Kidney (tissue), 14 donors: Measurements from ENCODE around the gene SNX19. TPM values are rescaled to one million over a fixed set of nuclear protein-coding genes. Genes with fewer than 3 reads are reported as not detected.

Source experiments
- DNase-seq, 5 donors: peaks; one replicate each; pipeline ENCODE4 v3.0.0-alpha.2; 2013 to 2020
- FAIRE-seq: peaks from 2 replicates; lab custom pipeline; 2012; peaks lifted over from hg19 to GRCh38; lab: Jason Lieb, UNC
- H3K27ac ChIP-seq, 2 donors: one replicate each; pipeline ENCODE4 v1.7.0; 2013; ENCODE audit warnings: low read depth in 2 of 2, low read length in 2 of 2, inconsistent platforms in 1 of 2
- H3K27me3 ChIP-seq: one replicate; pipeline ENCODE4 v1.7.1; 2013; ENCODE audit warnings: low read length, inconsistent platforms; ENCODE audit not compliant: control insufficient read depth, insufficient read depth
- H3K36me3 ChIP-seq, 3 donors: one replicate each; pipeline versions ENCODE4 v1.7.0 to v1.7.1; 2013; ENCODE audit warnings: low read length in 3 of 3, control low read depth in 1 of 3, inconsistent platforms in 1 of 3; ENCODE audit not compliant: insufficient read depth in 3 of 3, control insufficient read depth in 2 of 3
- H3K4me1 ChIP-seq, 3 donors: one replicate each; pipeline versions ENCODE4 v1.7.0 to v1.7.1; 2013; ENCODE audit warnings: low read length in 3 of 3, inconsistent platforms in 1 of 3, low read depth in 1 of 3; ENCODE audit not compliant: control insufficient read depth in 2 of 3, insufficient read depth in 2 of 3
- H3K4me3 ChIP-seq, 3 donors: one replicate each; pipeline versions ENCODE4 v1.7.0 to v1.8.1; 2013; ENCODE audit warnings: low read length in 3 of 3, control low read depth in 1 of 3, inconsistent platforms in 1 of 3
- H3K9ac ChIP-seq, 3 donors: one replicate each; pipeline versions ENCODE4 v1.7.0 to v1.7.1; 2013; ENCODE audit warnings: low read length in 3 of 3, control low read depth in 1 of 3, inconsistent platforms in 1 of 3
- H3K9me3 ChIP-seq, 3 donors: one replicate each; pipeline versions ENCODE4 v1.7.0 to v1.7.1; 2013; ENCODE audit warnings: low read length in 3 of 3, control low read depth in 1 of 3, inconsistent platforms in 1 of 3; ENCODE audit not compliant: control insufficient read depth in 2 of 3, insufficient read depth in 1 of 3
- CTCF ChIP-seq: IDR thresholded peaks from 3 replicates; pipeline ENCODE4 v1.5.1; 2012; ENCODE audit warnings: mild to moderate bottlenecking, moderate library complexity, borderline replicate concordance; ENCODE audit not compliant: insufficient read depth; ENCODE audit errors: extremely low read depth
- intact Hi-C: fragments of 100-400 bp; cut with DNase I; formaldehyde crosslinking; loops from one replicate; pipeline ENCODE4 v1.11.1; 2022
- polyA plus RNA-seq: library from polyadenylated mRNA; stranded (reverse); fragments of 350-450 nt; fragmentation: Illumina TruSeq; extraction: RNeasy Lipid Tissue Mini Kit (QIAGEN cat#74804); gene quantifications from one replicate; pipeline ENCODE4 v1.2.3, GENCODE V29; 2014; ENCODE audit warnings: low read depth, low replicate concordance; ENCODE audit not compliant: insufficient read depth
- total RNA-seq: library from RNA; stranded (reverse); fragmentation: NEBNext Ultra II Directional; extraction: Animal tissue kit (Norgen Biotek cat#: 25700); gene quantifications from one replicate; pipeline ENCODE4 v1.2.1, GENCODE V29; 2021
- donor health status: control.
- donor health status: control.
- donor health status: control.
- donor health status: control.
- donor health status: control.
- donor health status: DM: yes; HTN: yes; CAD: no.
- donor health status: Normal renal cell carcinoma (clear cell type).

SNX19 gene
- total and polyA plus RNA-seq, 2 donors from 2014 or later, result 16.9 to 67.5 TPM

- Histone ChIP-seq H3K36me3 (no peaks in the 10 kb centered on the region), H3K27ac (no peak overlapping the region), H3K4me1 (peaks cover 0 to 2% (median 0%) of the 10 kb centered on the region in 3 donors), H3K9ac (no peak overlapping the region), H3K27me3 (no peaks in the 10 kb centered on the region), H3K9me3 (no peaks in the 10 kb centered on the region), H3K4me3 (no peak overlapping the region)
- TF ChIP-seq CTCF, result no peak
- DNase-seq (no peak), FAIRE-seq (no peak)
- intact Hi-C loops, result loop anchor here (10.0 kb wide), 1 partner anchor 400 kb away; no protein-coding TSS in a partner anchor
Observed at GRCh38 chr11:130834886-130835285, 81.4 kb downstream of the SNX19 start.

- DNase-seq (peak in 2 of 5 donors; percentile 26 to 39), FAIRE-seq (no peak)
- no peaks in the 10 kb centered on the region for H3K9me3 ChIP-seq
- no peak overlapping the region for H3K27ac ChIP-seq
- H3K9ac ChIP-seq, result no peak overlapping the region
- intact Hi-C loops, result loop anchor here (10.0 kb wide), 1 partner anchor 398 kb away; no protein-coding TSS in a partner anchor
- no peak overlapping the region for H3K4me3 ChIP-seq
- peaks cover 0 to 2% (median 0%) of the 10 kb centered on the region in 3 donors for H3K4me1 ChIP-seq
- no peak for TF ChIP-seq CTCF
- no peaks in the 10 kb centered on the region for H3K27me3 ChIP-seq
- H3K36me3 ChIP-seq, result no peaks in the 10 kb centered on the region
Observed at GRCh38 chr11:130832566-130833425, 83.5 kb downstream of the SNX19 start.

GRCh38 chr11:130831976-130832375, 84.3 kb downstream of the SNX19 start:
- Histone ChIP-seq H3K27me3 (no peaks in the 10 kb centered on the region), H3K36me3 (no peaks in the 10 kb centered on the region), H3K9me3 (no peaks in the 10 kb centered on the region), H3K9ac (no peak overlapping the region), H3K27ac (no peak overlapping the region), H3K4me1 (peaks cover 4 to 6% (median 5%) of the 10 kb centered on the region in 3 donors), H3K4me3 (no peak overlapping the region)
- FAIRE-seq, result no peak
- intact Hi-C loops, result loop anchor here (10.0 kb wide), 1 partner anchor 397 kb away; no protein-coding TSS in a partner anchor
- TF ChIP-seq CTCF, result no peak
- DNase-seq, result no peak
